ENCODE data around the gene HHLA2. TPM values are rescaled to one million over a fixed set of nuclear protein-coding genes. Genes with fewer than 3 reads are reported as not detected.

The HHLA2 gene
- polyA plus RNA-seq, 1 donor (not counting 4 experiments of a cell fraction or from before 2014, with no cell fraction given), result not detected

GRCh38 chr3:108297647-108298046 is 1.3 kb downstream of the HHLA2 start:
- no peak overlapping the region for H3K27ac ChIP-seq (ENCODE audit: control insufficient read depth, insufficient read depth, low read length)

GRCh38 chr3:108298056-108298455 is 1.7 kb downstream of the HHLA2 start:
- no peak overlapping the region for H3K27ac ChIP-seq (ENCODE audit: control insufficient read depth, insufficient read depth, low read length)
- H3K9me1 ChIP-seq (ENCODE audit: control insufficient read depth, extremely low read depth, insufficient read depth, low read length), result no peaks in the 10 kb centered on the region
- no peaks in the 10 kb centered on the region for H3K4me1 ChIP-seq (ENCODE audit: control insufficient read depth, extremely low read depth, insufficient read depth, low read length)
- no peaks in the 10 kb centered on the region for H3K79me2 ChIP-seq (ENCODE audit: control insufficient read depth, insufficient read depth, low read length)
- FAIRE-seq (no peak), DNase-seq (ENCODE audit: low read depth, low spot score) (no peak)
- no peak overlapping the region for H3K4me3 ChIP-seq (ENCODE audit: control insufficient read depth in 2 of 3, extremely low read depth in 1 of 3, insufficient read depth in 2 of 3, low read depth in 1 of 3, low read length in 3 of 3)
- H3K9ac ChIP-seq (ENCODE audit: control insufficient read depth, extremely low read depth, insufficient read depth, low read length), result no peak overlapping the region
- H2AFZ ChIP-seq (ENCODE audit: control insufficient read depth, low read length), result no peak overlapping the region
- H3K9me3 ChIP-seq (ENCODE audit: control insufficient read depth, low read depth, low read length), result no peaks in the 10 kb centered on the region
- dilution Hi-C loops (cut with MboI; ENCODE audit: extremely low pct_ligation_motif_present, low sequenced_read_pairs), result no loop called here
- no peaks in the 10 kb centered on the region for H3K36me3 ChIP-seq (ENCODE audit: control insufficient read depth in 2 of 2, extremely low read depth in 1 of 2, insufficient read depth in 2 of 2, low read length in 2 of 2)
- no peaks in the 10 kb centered on the region for H3K27me3 ChIP-seq (ENCODE audit: control insufficient read depth, extremely low read depth, insufficient read depth, low read length)
- no peaks in the 10 kb centered on the region for H4K20me1 ChIP-seq (ENCODE audit: control insufficient read depth, extremely low read depth, insufficient read depth, low read length)
- H3K4me2 ChIP-seq (ENCODE audit: control insufficient read depth, extremely low read depth, insufficient read depth, low read depth, low read length), result no peak overlapping the region
- TF ChIP-seq EZH2 (IDR thresholded peaks at IDR 0.05; ENCODE audit: low read length) (no peak), CTCF (optimal IDR thresholded peaks at IDR 0.05 in 1 of 3, IDR thresholded peaks at IDR 0.05 in 1 of 3, conservative IDR thresholded peaks at IDR 0.05 in 1 of 3; ENCODE audit: extremely low read depth in 1 of 3, insufficient read depth in 2 of 3, low read length in 3 of 3) (no peak)

More at GRCh38 chr3:108297647-108298046, 1.3 kb downstream of the HHLA2 start:
- Histone ChIP-seq H3K4me2 (ENCODE audit: control insufficient read depth, extremely low read depth, insufficient read depth, low read depth, low read length) (no peak overlapping the region), H2AFZ (ENCODE audit: control insufficient read depth, low read length) (no peak overlapping the region), H4K20me1 (ENCODE audit: control insufficient read depth, extremely low read depth, insufficient read depth, low read length) (no peaks in the 10 kb centered on the region), H3K27me3 (ENCODE audit: control insufficient read depth, extremely low read depth, insufficient read depth, low read length) (no peaks in the 10 kb centered on the region), H3K36me3 (ENCODE audit: control insufficient read depth in 2 of 2, extremely low read depth in 1 of 2, insufficient read depth in 2 of 2, low read length in 2 of 2) (no peaks in the 10 kb centered on the region), H3K9me3 (ENCODE audit: control insufficient read depth, low read depth, low read length) (no peaks in the 10 kb centered on the region), H3K4me3 (ENCODE audit: control insufficient read depth in 2 of 3, extremely low read depth in 1 of 3, insufficient read depth in 2 of 3, low read depth in 1 of 3, low read length in 3 of 3) (no peak overlapping the region), H3K4me1 (ENCODE audit: control insufficient read depth, extremely low read depth, insufficient read depth, low read length) (no peaks in the 10 kb centered on the region), H3K9ac (ENCODE audit: control insufficient read depth, extremely low read depth, insufficient read depth, low read length) (no peak overlapping the region), H3K9me1 (ENCODE audit: control insufficient read depth, extremely low read depth, insufficient read depth, low read length) (no peaks in the 10 kb centered on the region), H3K79me2 (ENCODE audit: control insufficient read depth, insufficient read depth, low read length) (no peaks in the 10 kb centered on the region)
- DNase-seq (ENCODE audit: low read depth, low spot score) (no peak), FAIRE-seq (no peak)
- dilution Hi-C loops (cut with MboI; ENCODE audit: extremely low pct_ligation_motif_present, low sequenced_read_pairs), result no loop called here
- no peak for TF ChIP-seq EZH2 (IDR thresholded peaks at IDR 0.05; ENCODE audit: low read length)
- no peak for TF ChIP-seq CTCF (optimal IDR thresholded peaks at IDR 0.05 in 1 of 3, IDR thresholded peaks at IDR 0.05 in 1 of 3, conservative IDR thresholded peaks at IDR 0.05 in 1 of 3; ENCODE audit: extremely low read depth in 1 of 3, insufficient read depth in 2 of 3, low read length in 3 of 3)

Measured in keratinocyte (primary cell).